WERI-Rb-1 (cell line): ENCODE results near the gene PRPF6.

Experiments
- DNase-seq: peaks from one replicate; pipeline ENCODE4 v3.0.0-alpha.2; 2020
- H3K27ac ChIP-seq: fragments of 250-450 bp; sonication (Bioruptor Pico); 2 replicates; pipeline ENCODE4 v1.5.1; 2020; ENCODE audit warnings: mild to moderate bottlenecking, moderate library complexity
- H3K27me3 ChIP-seq: fragments of 250-450 bp; sonication (Bioruptor Pico); 2 replicates; pipeline ENCODE4 v1.5.1; 2021; ENCODE audit warnings: mild to moderate bottlenecking, low read depth, moderate library complexity; ENCODE audit not compliant: insufficient read depth, severe bottlenecking
- H3K36me3 ChIP-seq: fragments of 250-450 bp; sonication (Bioruptor Pico); 2 replicates; pipeline ENCODE4 v1.5.1; 2020; ENCODE audit warnings: mild to moderate bottlenecking, moderate library complexity
- H3K4me3 ChIP-seq: 2 replicates; pipeline ENCODE4 v1.5.1; 2011; ENCODE audit warnings: low read depth, mild to moderate bottlenecking, control low read depth, low read length
- H3K9me3 ChIP-seq: fragments of 250-450 bp; sonication (Bioruptor Pico); 2 replicates; pipeline ENCODE4 v1.5.1; 2021; ENCODE audit warnings: mild to moderate bottlenecking, moderate library complexity; ENCODE audit not compliant: severe bottlenecking
- CTCF ChIP-seq: IDR thresholded peaks from 2 replicates; pipeline ENCODE4 v1.5.1; 2011; ENCODE audit warnings: low read depth, mild to moderate bottlenecking, control low read depth, inconsistent platforms, low read length

The PRPF6 gene

GRCh38 chr20:63967330-63968135 is 13.4 kb upstream of the PRPF6 start:
- no peak overlapping the region for H3K4me3 ChIP-seq
- no peaks in the 10 kb centered on the region for H3K27me3 ChIP-seq
- no peak overlapping the region for H3K27ac ChIP-seq
- no peak for TF ChIP-seq CTCF
- no peak for DNase-seq
- peaks cover 12% of the 10 kb centered on the region for H3K36me3 ChIP-seq
- H3K9me3 ChIP-seq, result no peaks in the 10 kb centered on the region

- no peak overlapping the region; the same call in 1 of the 2 replicates for H3K27ac ChIP-seq
Measured at GRCh38 chr20:63968136-63968927, 12.6 kb upstream of the PRPF6 start.

GRCh38 chr20:63968928-63969760 is 11.8 kb upstream of the PRPF6 start:
- H3K27me3 ChIP-seq, result no peaks in the 10 kb centered on the region
- peak overlapping the region; percentile 60 for H3K27ac ChIP-seq
- no peaks in the 10 kb centered on the region for H3K9me3 ChIP-seq
- peak overlapping the region; percentile 54 for H3K4me3 ChIP-seq
- peaks cover 5% of the 10 kb centered on the region for H3K36me3 ChIP-seq
- DNase-seq, result no peak
- no peak for TF ChIP-seq CTCF

More at GRCh38 chr20:63968136-63968927, 12.6 kb upstream of the PRPF6 start:
- peaks cover 8% of the 10 kb centered on the region for H3K36me3 ChIP-seq
- no peaks in the 10 kb centered on the region for H3K9me3 ChIP-seq
- TF ChIP-seq CTCF, result no peak
- H3K4me3 ChIP-seq, result peak overlapping the region; percentile 54
- DNase-seq, result no peak
- H3K27me3 ChIP-seq, result no peaks in the 10 kb centered on the region

- Histone ChIP-seq H3K36me3 (peaks cover 5% of the 10 kb centered on the region), H3K9me3 (no peaks in the 10 kb centered on the region), H3K27ac (peak within 1 kb of the TSS; percentile 60), H3K27me3 (no peaks in the 10 kb centered on the region), H3K4me3 (peak within 1 kb of the TSS; percentile 54)
- no peak for TF ChIP-seq CTCF
- DNase-seq, result peak; percentile 62
Measured at GRCh38 chr20:63969838-63970713, 10.9 kb upstream of the PRPF6 start, which contains the start of gene ZNF512B. TSS of gene ZNF512B (minus strand) at chr20:63969930. CDS start at chr20:63967950, 1,980 bp downstream.
